H9 (cell line): ENCODE results near the gene ZMAT5. TPM values are rescaled to one million over a fixed set of nuclear protein-coding genes. Genes with fewer than 3 reads are reported as not detected.

ENCODE experiments used
- DNase-seq: peaks from one replicate; pipeline ENCODE4 v3.0.0-alpha.2; 2017
- H2AFZ ChIP-seq: one replicate; pipeline ENCODE4 v1.6.1; 2013; ENCODE audit warnings: mild to moderate bottlenecking, low read length, control low read depth, moderate library complexity
- H2AK5ac ChIP-seq: 2 replicates; pipeline ENCODE4 v1.6.1; 2013; ENCODE audit warnings: low read length, control low read depth, mixed read lengths; ENCODE audit not compliant: insufficient read length
- H2BK120ac ChIP-seq: one replicate; pipeline ENCODE4 v1.6.1; 2013; ENCODE audit warnings: low read depth, mild to moderate bottlenecking, low read length, control low read depth, inconsistent platforms; ENCODE audit not compliant: poor library complexity, severe bottlenecking
- H2BK12ac ChIP-seq: 2 replicates; pipeline ENCODE4 v1.6.1; 2013; ENCODE audit warnings: low read length, control low read depth, mixed read lengths, low read depth; ENCODE audit not compliant: insufficient read length
- H2BK15ac ChIP-seq: 2 replicates; pipeline ENCODE4 v1.6.1; 2013; ENCODE audit warnings: low read depth, low read length, control low read depth
- H2BK20ac ChIP-seq: one replicate; pipeline ENCODE4 v1.6.1; 2013; ENCODE audit warnings: low read depth, mild to moderate bottlenecking, low read length, control low read depth, inconsistent platforms; ENCODE audit not compliant: poor library complexity, severe bottlenecking
- H2BK5ac ChIP-seq: 2 replicates; pipeline ENCODE4 v1.6.1; 2013; ENCODE audit warnings: low read length, control low read depth, mixed read lengths; ENCODE audit not compliant: insufficient read length
- H3K14ac ChIP-seq: 2 replicates; pipeline ENCODE4 v1.6.1; 2013; ENCODE audit warnings: low read length, control low read depth; ENCODE audit not compliant: insufficient read depth
- H3K18ac ChIP-seq: 2 replicates; pipeline ENCODE4 v1.6.1; 2013; ENCODE audit warnings: low read depth, mild to moderate bottlenecking, mixed read lengths, low read length, control low read depth; ENCODE audit not compliant: insufficient read length
- H3K23ac ChIP-seq: 2 replicates; pipeline ENCODE4 v1.6.1; 2013; ENCODE audit warnings: low read length, control low read depth, mixed read lengths, low read depth; ENCODE audit not compliant: insufficient read length
- H3K23me2 ChIP-seq: 2 replicates; pipeline ENCODE4 v1.6.1; 2013; ENCODE audit warnings: low read depth, mild to moderate bottlenecking, mixed read lengths, low read length, control low read depth; ENCODE audit not compliant: insufficient read length, poor library complexity, severe bottlenecking
- H3K27ac ChIP-seq: 2 replicates; pipeline ENCODE4 v1.5.1; 2013; ENCODE audit warnings: low read length, control low read depth, mixed read lengths, low read depth; ENCODE audit not compliant: insufficient read length
- H3K27me3 ChIP-seq: 2 replicates; pipeline ENCODE4 v1.6.1; 2013; ENCODE audit warnings: low read length, control low read depth, inconsistent platforms; ENCODE audit not compliant: insufficient read depth
- H3K4ac ChIP-seq: 2 replicates; pipeline ENCODE4 v1.6.1; 2013; ENCODE audit warnings: low read depth, mild to moderate bottlenecking, control low read depth, inconsistent platforms, low read length, moderate library complexity
- H3K4me1 ChIP-seq: 2 replicates; pipeline ENCODE4 v1.6.1; 2013; ENCODE audit warnings: low read length, control low read depth, inconsistent platforms; ENCODE audit not compliant: insufficient read depth
- H3K4me2 ChIP-seq: 2 replicates; pipeline ENCODE4 v1.6.1; 2013; ENCODE audit warnings: low read length, control low read depth, mixed read lengths; ENCODE audit not compliant: insufficient read length, insufficient read depth
- H3K56ac ChIP-seq: 2 replicates; pipeline ENCODE4 v1.6.1; 2013; ENCODE audit warnings: low read depth, mild to moderate bottlenecking, mixed read lengths, low read length, control low read depth; ENCODE audit not compliant: insufficient read length
- H3K79me1 ChIP-seq: 2 replicates; pipeline ENCODE4 v1.6.1; 2013; ENCODE audit warnings: low read depth, mild to moderate bottlenecking, moderate library complexity, low read length, control low read depth, inconsistent platforms; ENCODE audit not compliant: insufficient read depth, poor library complexity, severe bottlenecking
- H3K79me2 ChIP-seq: 2 replicates; pipeline ENCODE4 v1.6.1; 2013; ENCODE audit warnings: low read length, control low read depth, inconsistent platforms; ENCODE audit not compliant: insufficient read depth
- H3K9ac ChIP-seq: 2 replicates; pipeline ENCODE4 v1.6.1; 2013; ENCODE audit warnings: low read length, control low read depth, mixed read lengths; ENCODE audit not compliant: insufficient read length; ENCODE audit errors: extremely low read depth
- H3K9me3 ChIP-seq: one replicate; pipeline ENCODE4 v1.6.1; 2013; ENCODE audit warnings: low read depth, low read length, inconsistent platforms; ENCODE audit not compliant: control insufficient read depth
- H3T11ph ChIP-seq: one replicate; pipeline ENCODE4 v1.6.1; 2013; ENCODE audit warnings: mild to moderate bottlenecking, low read length, control low read depth, inconsistent platforms
- H4K20me1 ChIP-seq: one replicate; pipeline ENCODE4 v1.6.1; 2013; ENCODE audit not compliant: control insufficient read depth, insufficient read length, insufficient read depth
- H4K5ac ChIP-seq: 2 replicates; pipeline ENCODE4 v1.6.1; 2013; ENCODE audit warnings: low read depth, mild to moderate bottlenecking, mixed read lengths, low read length, control low read depth; ENCODE audit not compliant: insufficient read length
- H4K8ac ChIP-seq: replicated peaks from 2 replicates; pipeline ENCODE4 v1.6.1; 2013; ENCODE audit warnings: low read length, control low read depth, mixed read lengths, low read depth; ENCODE audit not compliant: insufficient read length
- H4K91ac ChIP-seq: 2 replicates; pipeline ENCODE4 v1.6.1; 2013; ENCODE audit warnings: low read depth, mild to moderate bottlenecking, moderate library complexity, mixed read lengths, low read length, control low read depth; ENCODE audit not compliant: insufficient read length
- H3K27ac Mint-ChIP-seq, 3 experiments: 2 replicates in 2 of 3; 3 replicates in 1 of 3; pipeline ENCODE4 v1.8.0; 2020 to 2021; ENCODE audit warnings: mixed read lengths in 3 of 3, mild to moderate bottlenecking in 1 of 3, moderate library complexity in 1 of 3
- H3K27me3 Mint-ChIP-seq: 2 replicates; pipeline ENCODE4 v1.8.0; 2021; ENCODE audit warnings: low read depth, mild to moderate bottlenecking, moderate library complexity, mixed read lengths
- H3K36me3 Mint-ChIP-seq, 3 experiments: 2 replicates in 2 of 3; 3 replicates in 1 of 3; pipeline ENCODE4 v1.8.0; 2020 to 2021; ENCODE audit warnings: low read depth in 3 of 3, mixed read lengths in 3 of 3; ENCODE audit not compliant: insufficient read depth in 1 of 3
- H3K4me1 Mint-ChIP-seq, 2 experiments: 2 replicates each; pipeline ENCODE4 v1.8.0; 2020; ENCODE audit warnings: mixed read lengths in 2 of 2
- H3K4me3 Mint-ChIP-seq, 2 experiments: 2 replicates in 1 of 2; 3 replicates in 1 of 2; pipeline ENCODE4 v1.8.0; 2020 to 2021; ENCODE audit warnings: mild to moderate bottlenecking in 2 of 2, mixed read lengths in 2 of 2, moderate library complexity in 1 of 2
- H3K9me3 Mint-ChIP-seq, 2 experiments: 2 replicates in 1 of 2; 3 replicates in 1 of 2; pipeline ENCODE4 v1.8.0; 2020; ENCODE audit warnings: mild to moderate bottlenecking in 2 of 2, mixed read lengths in 2 of 2, moderate library complexity in 1 of 2
- WGBS: extraction: QIAGEN DNeasy Blood & Tissue Kit; methylation state at CpG from one replicate; pipeline ENCODE4 v1.1.7; 2013; ENCODE audit warnings: missing lambda C conversion rate, low lambda C conversion rate, mixed read lengths; ENCODE audit not compliant: insufficient read length; ENCODE audit errors: extremely low coverage; 5-methylcytosine and 5-hydroxymethylcytosine counted together
- total RNA-seq: library from RNA; stranded (reverse); gene quantifications from 2 replicates; pipeline ENCODE4 v1.2.1, GENCODE V29; 2021
- TF ChIP-seq, protein P1 (sequence below): fragments of 200-600 bp; sonication (generic); conservative IDR thresholded peaks from 3 replicates; pipeline ENCODE4 v1.8.0; 2021; ENCODE audit warnings: antibody characterized with exemption, mild to moderate bottlenecking

ZMAT5 gene
- total RNA-seq, 1 experiment from 2014 or later, result 13.9 TPM

DNA sequence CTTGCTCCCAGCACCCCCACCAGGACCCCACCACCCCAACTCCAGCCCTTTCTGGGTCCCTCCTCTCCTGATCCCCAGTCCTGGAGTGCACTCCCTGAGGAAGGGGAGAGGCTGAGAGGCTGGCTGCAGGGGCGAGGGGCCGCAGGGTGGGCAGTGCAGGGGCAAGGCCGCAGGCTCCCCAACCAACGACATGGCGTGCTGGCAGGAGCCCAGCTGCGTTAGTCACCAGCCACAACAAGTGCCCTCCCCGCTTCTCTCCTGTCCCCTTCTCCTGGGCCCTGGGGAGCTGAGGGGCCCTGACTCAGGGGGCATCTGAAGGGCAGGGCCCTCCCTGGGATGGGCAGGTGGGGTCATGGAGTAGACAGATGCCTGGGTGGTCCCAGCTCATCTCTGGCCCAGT lies 44.7 kb downstream of the ZMAT5 start:
- Histone ChIP-seq H2AK5ac (no peak overlapping the region), H2BK5ac (no peak overlapping the region), H3K4me1 (no peaks in the 10 kb centered on the region), H4K91ac (no peak overlapping the region), H3K79me1 (no peaks in the 10 kb centered on the region), H2BK20ac (no peak overlapping the region), H3K4me2 (no peak overlapping the region), H3K14ac (no peak overlapping the region), H4K5ac (no peak overlapping the region), H3K23me2 (peaks cover 4% of the 10 kb centered on the region), H3K56ac (no peak overlapping the region), H3K27me3 (peaks cover 24% of the 10 kb centered on the region; the same call in 1 of the 2 replicates), H4K8ac (no peak overlapping the region), H3K18ac (no peak overlapping the region), H2AFZ (no peak overlapping the region), H2BK120ac (no peak overlapping the region), H3K27ac (no peak overlapping the region), H3K9me3 (no peaks in the 10 kb centered on the region), H4K20me1 (no peaks in the 10 kb centered on the region), H2BK12ac (no peak overlapping the region), H2BK15ac (no peak overlapping the region), H3K23ac (no peak overlapping the region), H3K4ac (no peak overlapping the region), H3K79me2 (no peaks in the 10 kb centered on the region), H3K9ac (no peak overlapping the region), H3T11ph (no peak overlapping the region)
- no peak for DNase-seq
- Mint-ChIP-seq H3K4me1 (peaks cover 11 to 18% of the 10 kb centered on the region in 2 experiments; a peak in 3 of 4 replicates), H3K9me3 (no peaks in the 10 kb centered on the region; a peak in 1 of 5 replicates), H3K36me3 (no peaks in the 10 kb centered on the region; a peak in 2 of 7 replicates), H3K27me3 (peaks cover 86% of the 10 kb centered on the region), H3K27ac (no peak overlapping the region), H3K4me3 (no peak overlapping the region)
- WGBS, result no CpG with 5 or more reads among the region's 7 CpGs
- TF ChIP-seq, protein P1, sequence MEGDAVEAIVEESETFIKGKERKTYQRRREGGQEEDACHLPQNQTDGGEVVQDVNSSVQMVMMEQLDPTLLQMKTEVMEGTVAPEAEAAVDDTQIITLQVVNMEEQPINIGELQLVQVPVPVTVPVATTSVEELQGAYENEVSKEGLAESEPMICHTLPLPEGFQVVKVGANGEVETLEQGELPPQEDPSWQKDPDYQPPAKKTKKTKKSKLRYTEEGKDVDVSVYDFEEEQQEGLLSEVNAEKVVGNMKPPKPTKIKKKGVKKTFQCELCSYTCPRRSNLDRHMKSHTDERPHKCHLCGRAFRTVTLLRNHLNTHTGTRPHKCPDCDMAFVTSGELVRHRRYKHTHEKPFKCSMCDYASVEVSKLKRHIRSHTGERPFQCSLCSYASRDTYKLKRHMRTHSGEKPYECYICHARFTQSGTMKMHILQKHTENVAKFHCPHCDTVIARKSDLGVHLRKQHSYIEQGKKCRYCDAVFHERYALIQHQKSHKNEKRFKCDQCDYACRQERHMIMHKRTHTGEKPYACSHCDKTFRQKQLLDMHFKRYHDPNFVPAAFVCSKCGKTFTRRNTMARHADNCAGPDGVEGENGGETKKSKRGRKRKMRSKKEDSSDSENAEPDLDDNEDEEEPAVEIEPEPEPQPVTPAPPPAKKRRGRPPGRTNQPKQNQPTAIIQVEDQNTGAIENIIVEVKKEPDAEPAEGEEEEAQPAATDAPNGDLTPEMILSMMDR, result no peak
